Omental fat pad (tissue), 4 donors: ENCODE measurements around the gene CRB1. TPM values are rescaled to one million over a fixed set of nuclear protein-coding genes. Genes with fewer than 3 reads are reported as not detected.

Source experiments
- ATAC-seq: fragments of 150-250 bp; one replicate; pipeline ENCODE4 v1.9.1; 2016; ENCODE audit warnings: mild to moderate bottlenecking, moderate library complexity; ENCODE audit not compliant: low FRiP score
- DNase-seq: peaks from one replicate; pipeline ENCODE4 v3.0.0-alpha.2; 2019; ENCODE audit warnings: low spot score
- total RNA-seq, 4 donors: library from RNA; depleted of rRNA; stranded (reverse); fragments of >200 nt; gene quantifications; one replicate each; pipeline ENCODE4 v1.1.0, GENCODE V29; 2016
- TF ChIP-seq, protein P1 (sequence below), 3 donors: fragments of 450-650 bp; IDR thresholded peaks; one replicate each; pipeline ENCODE4 v1.5.1; 2016 to 2017; ENCODE audit warnings: antibody characterized with exemption in 3 of 3, mild to moderate bottlenecking in 3 of 3, moderate library complexity in 2 of 3

CRB1 gene
- total RNA-seq, 4 donors from 2014 or later = 0.38 to 2.4 TPM; not detected in 2

GRCh38 chr1:197392541-197392940 lies 124.5 kb downstream of the CRB1 start:
- no peak for ATAC-seq
- TF ChIP-seq, protein P1, sequence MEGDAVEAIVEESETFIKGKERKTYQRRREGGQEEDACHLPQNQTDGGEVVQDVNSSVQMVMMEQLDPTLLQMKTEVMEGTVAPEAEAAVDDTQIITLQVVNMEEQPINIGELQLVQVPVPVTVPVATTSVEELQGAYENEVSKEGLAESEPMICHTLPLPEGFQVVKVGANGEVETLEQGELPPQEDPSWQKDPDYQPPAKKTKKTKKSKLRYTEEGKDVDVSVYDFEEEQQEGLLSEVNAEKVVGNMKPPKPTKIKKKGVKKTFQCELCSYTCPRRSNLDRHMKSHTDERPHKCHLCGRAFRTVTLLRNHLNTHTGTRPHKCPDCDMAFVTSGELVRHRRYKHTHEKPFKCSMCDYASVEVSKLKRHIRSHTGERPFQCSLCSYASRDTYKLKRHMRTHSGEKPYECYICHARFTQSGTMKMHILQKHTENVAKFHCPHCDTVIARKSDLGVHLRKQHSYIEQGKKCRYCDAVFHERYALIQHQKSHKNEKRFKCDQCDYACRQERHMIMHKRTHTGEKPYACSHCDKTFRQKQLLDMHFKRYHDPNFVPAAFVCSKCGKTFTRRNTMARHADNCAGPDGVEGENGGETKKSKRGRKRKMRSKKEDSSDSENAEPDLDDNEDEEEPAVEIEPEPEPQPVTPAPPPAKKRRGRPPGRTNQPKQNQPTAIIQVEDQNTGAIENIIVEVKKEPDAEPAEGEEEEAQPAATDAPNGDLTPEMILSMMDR (IDR thresholded peaks at IDR 0.05) = no peak
- no peak for DNase-seq

DNA sequence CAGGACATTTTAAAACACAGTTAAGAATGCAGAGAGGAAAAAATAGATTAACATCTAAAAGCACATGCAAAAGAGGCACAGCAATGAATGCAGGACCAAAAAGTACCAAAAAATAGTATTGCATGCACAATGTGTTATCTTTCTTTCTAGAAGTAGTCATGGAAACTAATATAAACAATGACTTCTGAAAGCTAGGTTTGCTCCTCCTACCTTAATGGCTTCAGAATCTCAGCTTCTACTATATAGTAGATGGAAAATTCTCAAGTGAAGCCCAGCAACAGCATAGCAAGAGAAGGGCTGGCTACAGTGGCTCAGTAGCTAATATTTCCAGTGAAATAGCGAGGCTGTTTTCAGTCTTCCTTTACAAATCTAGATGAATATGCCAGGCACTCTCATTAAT lies 125.1 kb downstream of the CRB1 start:
- ATAC-seq (no peak), DNase-seq (no peak)
- TF ChIP-seq, protein P1 (IDR thresholded peaks at IDR 0.05) = no peak

- ATAC-seq (no peak), DNase-seq (no peak)
- TF ChIP-seq, protein P1 (IDR thresholded peaks at IDR 0.05) = no peak
These were observed 125.7 kb downstream of the CRB1 start for GRCh38 chr1:197393772-197394171.

DNA sequence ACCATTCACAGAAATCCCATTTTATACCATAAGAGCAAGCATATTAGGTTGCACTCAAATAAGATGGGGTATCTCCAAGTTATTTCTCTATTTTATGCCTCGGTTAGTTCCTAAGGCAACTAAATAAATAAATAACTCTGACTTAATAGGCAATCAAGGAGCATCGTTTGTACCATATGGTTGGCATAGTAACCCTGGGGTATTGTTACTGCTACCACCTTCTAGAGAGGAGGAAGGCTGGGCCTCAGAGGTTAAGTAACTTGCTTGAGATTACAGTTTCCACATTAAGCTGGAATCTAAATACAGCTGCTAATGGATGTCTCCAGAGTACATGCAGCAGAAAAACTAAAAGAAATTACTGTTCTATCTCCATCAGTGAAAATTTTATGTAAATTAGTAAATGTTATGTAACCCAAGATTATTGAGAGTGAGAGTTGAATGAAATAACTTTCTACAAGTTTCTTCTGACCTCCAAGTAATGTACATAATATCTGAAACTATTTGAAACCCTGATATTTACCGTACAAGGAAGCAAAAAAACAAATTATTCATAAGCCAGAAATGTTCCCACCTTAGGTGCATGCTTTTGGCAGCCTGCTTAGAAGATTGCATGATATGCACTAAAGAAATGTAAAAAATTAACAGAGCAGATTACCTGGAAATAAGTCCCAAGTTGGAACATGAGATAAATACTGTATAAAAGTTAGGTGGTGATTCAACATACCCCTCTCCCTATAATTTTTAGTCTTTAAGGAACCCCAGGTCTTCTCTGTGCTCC lies 127.0 kb downstream of the CRB1 start:
- TF ChIP-seq, protein P1 (IDR thresholded peaks at IDR 0.05) = no peak
- DNase-seq = no peak
- no peak for ATAC-seq

- DNase-seq (no peak), ATAC-seq (no peak)
- TF ChIP-seq, protein P1 (IDR thresholded peaks at IDR 0.05) = no peak
These were observed 129.8 kb downstream of the CRB1 start for GRCh38 chr1:197397895-197398294.

- ATAC-seq (no peak), DNase-seq (no peak)
- TF ChIP-seq, protein P1 (IDR thresholded peaks at IDR 0.05) = no peak
These were observed 131.9 kb downstream of the CRB1 start for GRCh38 chr1:197399755-197400521.
